Mesodermal cell (in vitro differentiated cells): ENCODE results near the gene ANKRD28.

Experiments used
- H3K27ac ChIP-seq: 2 replicates; pipeline ENCODE4 v1.7.0; 2013; ENCODE audit warnings: mild to moderate bottlenecking, low read depth, low read length, moderate library complexity; ENCODE audit not compliant: severe bottlenecking
- H3K36me3 ChIP-seq: 2 replicates; pipeline ENCODE4 v1.7.1; 2013; ENCODE audit warnings: mild to moderate bottlenecking, low read length, moderate library complexity; ENCODE audit not compliant: control insufficient read depth, insufficient read depth
- H3K4me1 ChIP-seq: one replicate; pipeline ENCODE4 v1.7.1; 2013; ENCODE audit warnings: mild to moderate bottlenecking, low read length; ENCODE audit not compliant: insufficient read depth, control insufficient read depth, poor library complexity, severe bottlenecking
- H3K4me3 ChIP-seq: 2 replicates; pipeline ENCODE4 v1.7.0; 2013; ENCODE audit warnings: low read length, control low read depth, mild to moderate bottlenecking; ENCODE audit not compliant: insufficient read depth, poor library complexity, severe bottlenecking; ENCODE audit errors: extremely low read depth
- H3K9me3 ChIP-seq: 2 replicates; pipeline ENCODE4 v1.7.1; 2013; ENCODE audit warnings: mild to moderate bottlenecking, low read length, moderate library complexity; ENCODE audit not compliant: control insufficient read depth
- WGBS, 2 experiments: methylation state at CpG; one replicate each; pipeline ENCODE4 v1.1.5; 2013; ENCODE audit warnings: missing lambda C conversion rate in 2 of 2; ENCODE audit not compliant: insufficient coverage in 2 of 2; 5-methylcytosine and 5-hydroxymethylcytosine counted together

The ANKRD28 gene

DNA sequence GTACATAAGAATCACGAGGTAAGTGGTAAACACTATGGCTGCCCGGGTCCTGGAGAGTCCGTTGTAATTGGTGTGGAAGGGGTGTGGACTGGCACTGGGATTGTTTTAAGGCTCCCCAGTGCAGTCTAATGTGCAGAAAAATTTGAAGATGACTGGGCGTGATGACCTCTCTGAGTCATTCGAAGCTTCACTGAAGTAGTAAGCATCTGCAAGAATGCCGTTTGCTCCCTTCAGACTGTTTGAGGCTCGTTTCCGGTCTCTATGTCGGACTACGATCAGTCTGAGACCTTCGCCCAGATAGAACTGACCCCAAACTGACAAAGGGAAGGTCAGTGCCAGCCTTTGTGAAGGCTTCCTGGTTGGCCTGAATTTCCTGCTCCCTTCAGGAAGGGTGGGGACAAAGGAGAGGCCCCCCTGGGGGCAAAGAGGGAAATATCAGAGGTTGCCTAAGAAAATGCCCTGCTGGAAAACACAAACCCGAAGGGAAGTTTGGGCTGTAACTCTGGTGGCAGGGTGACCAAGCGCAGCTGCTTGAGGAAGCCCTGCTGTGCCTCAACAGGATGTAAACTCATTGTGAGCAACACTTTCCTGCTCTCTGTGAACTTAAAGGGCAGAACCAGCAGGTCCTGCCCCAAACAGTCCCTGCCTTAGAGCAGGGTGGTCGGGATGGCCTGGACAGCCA, 161.6 kb downstream of the ANKRD28 start:
- Histone ChIP-seq H3K27ac (peak overlapping the region; percentile 80), H3K4me1 (peaks cover 36% of the 10 kb centered on the region), H3K36me3 (no peaks in the 10 kb centered on the region), H3K9me3 (no peaks in the 10 kb centered on the region), H3K4me3 (no peak overlapping the region)
- 91 to 93% methylated on average over 13 of the region's 14 CpGs for WGBS, 2 experiments

DNA sequence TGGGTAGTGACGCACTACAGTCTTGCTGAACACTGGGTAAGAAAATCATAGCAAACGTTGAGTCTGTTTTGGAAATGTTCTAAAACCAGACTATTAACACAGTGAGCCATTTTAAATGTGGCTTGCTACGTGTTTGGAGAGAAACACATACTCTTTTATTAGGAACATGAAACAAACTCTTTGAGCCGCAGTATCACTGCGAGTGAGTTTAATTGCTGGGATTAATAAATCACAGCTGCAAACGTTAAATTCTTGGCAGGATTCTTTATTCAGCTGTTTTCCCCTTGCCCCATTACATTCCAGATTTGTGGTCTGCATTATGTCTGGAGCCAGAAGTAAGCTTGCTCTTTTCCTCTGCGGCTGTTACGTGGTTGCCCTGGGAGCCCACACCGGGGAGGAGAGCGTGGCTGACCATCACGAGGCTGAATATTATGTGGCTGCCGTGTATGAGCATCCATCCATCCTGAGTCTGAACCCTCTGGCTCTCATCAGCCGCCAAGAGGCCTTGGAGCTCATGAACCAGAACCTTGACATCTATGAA, 162.6 kb downstream of the ANKRD28 start:
- no peaks in the 10 kb centered on the region for H3K9me3 ChIP-seq
- H3K36me3 ChIP-seq = no peaks in the 10 kb centered on the region
- H3K4me3 ChIP-seq = no peak overlapping the region
- no peak overlapping the region for H3K27ac ChIP-seq
- 95 to 97% methylated on average over 10 to 11 of the region's 13 CpGs for WGBS, 2 experiments
- peaks cover 42% of the 10 kb centered on the region for H3K4me1 ChIP-seq

DNA sequence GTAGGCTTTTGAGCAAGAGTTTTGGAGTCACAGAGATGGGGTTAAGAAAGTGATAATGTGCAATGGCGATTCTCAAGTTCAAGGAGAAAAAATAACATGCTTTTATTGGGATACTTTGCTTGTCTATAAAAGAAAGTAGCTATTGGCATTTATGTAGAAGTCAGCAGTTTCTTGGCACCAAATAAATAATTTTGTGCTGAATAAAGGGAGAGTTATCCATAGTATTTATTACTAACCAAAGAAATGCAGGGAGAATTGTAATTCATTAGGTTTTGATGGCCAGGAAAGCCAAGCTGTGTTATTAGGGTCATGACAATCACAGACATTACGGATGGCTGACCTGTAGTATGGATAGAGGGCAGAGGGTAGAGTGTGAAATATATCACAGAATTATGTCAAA, 163.1 kb downstream of the ANKRD28 start:
- Histone ChIP-seq H3K27ac (no peak overlapping the region), H3K9me3 (no peaks in the 10 kb centered on the region), H3K36me3 (no peaks in the 10 kb centered on the region), H3K4me1 (peaks cover 42% of the 10 kb centered on the region), H3K4me3 (no peak overlapping the region)
- 89 to 90% methylated on average over 1 to 2 of the region's 2 CpGs for whole genome bisulfite sequencing, 2 experiments

DNA sequence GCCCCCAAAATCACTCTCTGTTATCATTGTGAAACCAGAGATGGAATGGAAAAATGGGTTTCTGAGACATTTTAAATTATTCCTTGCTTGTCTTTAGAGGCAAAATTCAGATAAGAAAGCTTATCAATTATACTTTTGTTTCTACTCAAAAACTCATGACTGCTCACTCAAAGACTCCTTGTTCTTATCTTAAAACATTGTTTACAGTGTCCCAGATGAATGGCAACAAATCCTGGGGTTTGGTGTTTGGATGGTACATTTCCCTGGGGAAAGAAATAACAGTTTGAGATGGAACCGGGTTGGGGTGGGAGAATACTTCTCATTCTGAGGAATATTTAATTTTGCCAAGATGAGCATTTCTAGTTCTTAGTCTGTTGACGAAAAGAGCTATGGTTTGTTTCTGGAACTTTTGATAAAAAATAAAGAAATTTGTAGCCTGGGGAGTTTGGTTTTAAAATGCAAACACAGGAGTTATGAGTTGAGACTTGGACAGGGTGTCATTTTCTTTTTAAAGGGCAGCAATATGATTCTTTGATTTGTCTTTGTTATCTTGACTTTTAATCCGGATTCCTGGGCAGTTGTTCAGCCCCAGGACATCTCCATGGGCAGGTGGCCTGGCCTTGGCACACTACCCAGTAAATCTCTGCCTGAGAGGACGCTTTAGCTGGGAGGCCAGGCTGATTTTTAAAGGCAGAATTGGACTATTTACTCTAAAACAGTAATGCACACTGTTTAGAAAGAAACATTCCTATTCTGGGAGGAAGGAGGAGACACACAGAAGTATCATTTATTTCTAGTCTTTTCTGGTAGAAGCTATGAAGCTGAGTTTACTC, 163.8 kb downstream of the ANKRD28 start:
- WGBS, 2 experiments = 89 to 91% methylated on average over 3 of the region's 4 CpGs

DNA sequence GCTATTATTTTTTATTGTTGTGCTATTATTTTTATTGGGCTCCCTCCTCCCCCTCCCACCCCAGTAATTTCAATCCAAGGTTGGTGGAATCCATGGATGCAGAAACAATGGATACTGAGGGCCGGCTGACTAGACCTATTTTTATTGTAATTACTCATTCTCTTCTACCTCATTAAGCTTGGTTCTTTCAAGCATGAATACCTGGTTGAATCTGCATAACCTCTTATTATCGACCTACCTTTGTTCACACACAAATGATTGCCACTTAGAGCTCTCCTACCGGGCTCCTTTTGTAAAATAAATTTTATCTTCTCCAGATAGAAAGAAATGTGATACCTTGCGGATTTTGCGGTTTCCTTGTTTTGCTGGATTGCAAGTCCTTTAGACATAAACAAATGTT, 164.6 kb downstream of the ANKRD28 start:
- Histone ChIP-seq H3K36me3 (no peaks in the 10 kb centered on the region), H3K9me3 (no peaks in the 10 kb centered on the region), H3K4me3 (no peak overlapping the region), H3K27ac (no peak overlapping the region), H3K4me1 (peaks cover 42% of the 10 kb centered on the region)
- WGBS, 2 experiments = 100% methylated on average over 2 of the region's 5 CpGs; no CpG with 5 or more reads in 1 of the 2 experiments

More for the DNA sequence above, 163.8 kb downstream of the ANKRD28 start:
- Histone ChIP-seq H3K9me3 (no peaks in the 10 kb centered on the region), H3K4me3 (no peak overlapping the region), H3K4me1 (peaks cover 42% of the 10 kb centered on the region), H3K27ac (no peak overlapping the region), H3K36me3 (no peaks in the 10 kb centered on the region)

DNA sequence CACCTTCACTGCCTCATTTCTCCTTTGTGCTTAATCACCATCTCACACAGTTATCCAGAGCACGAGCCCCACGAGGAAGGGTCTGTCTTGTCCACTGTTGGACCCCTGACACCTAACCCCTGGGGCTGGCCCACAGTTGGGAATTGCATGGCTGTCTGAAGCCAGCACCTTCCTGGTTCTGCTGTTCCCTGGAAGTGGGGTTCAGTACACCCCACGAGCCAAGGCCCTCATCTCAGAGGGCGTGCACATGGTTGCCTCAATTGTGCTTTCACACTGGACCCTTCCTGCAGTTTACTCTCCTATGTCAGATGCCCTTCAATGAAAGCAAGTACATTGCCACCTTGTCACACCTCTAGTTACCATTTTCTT, 165.6 kb downstream of the ANKRD28 start:
- WGBS, 2 experiments = 98% methylated on average over 4 of the region's 4 CpGs

DNA sequence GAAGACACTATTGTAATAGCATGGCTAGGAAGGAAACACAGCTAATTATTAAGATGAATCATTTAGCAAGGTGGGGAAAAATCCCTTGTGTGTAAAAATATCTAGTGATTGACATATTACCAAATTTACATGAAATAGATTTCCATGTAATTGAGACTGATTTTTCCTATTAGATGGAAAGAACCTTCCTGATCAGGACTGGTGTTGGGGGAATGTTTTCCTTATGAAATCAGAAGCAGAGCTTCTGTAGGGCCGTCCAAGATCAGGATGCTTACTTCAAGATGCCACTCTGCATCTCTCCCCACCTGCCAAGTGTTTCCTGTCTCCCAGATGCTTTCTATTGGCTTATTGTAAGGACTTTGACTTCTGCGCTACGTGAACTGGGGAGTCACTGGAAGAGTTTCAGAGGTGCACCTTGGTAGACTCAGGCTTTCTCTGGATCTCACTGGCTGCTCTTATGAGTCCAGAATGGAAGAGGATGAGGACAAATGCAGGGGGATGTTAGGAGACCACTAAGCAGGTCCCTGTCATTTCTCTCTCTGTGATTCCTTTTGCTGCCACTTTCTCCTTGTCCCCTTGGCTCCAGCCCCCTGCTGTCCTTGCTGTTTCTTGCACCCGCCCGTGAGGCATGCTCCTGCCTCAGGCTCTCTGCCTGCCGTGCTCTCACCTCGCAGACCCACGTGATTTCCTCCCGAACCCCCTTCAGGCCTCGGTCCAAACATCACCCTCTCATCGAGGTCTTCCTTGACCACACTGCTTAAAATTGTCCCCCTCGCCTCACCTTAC, 166.2 kb downstream of the ANKRD28 start:
- Histone ChIP-seq H3K4me1 (peaks cover 42% of the 10 kb centered on the region), H3K36me3 (no peaks in the 10 kb centered on the region), H3K9me3 (no peaks in the 10 kb centered on the region), H3K27ac (peak overlapping the region; percentile 93), H3K4me3 (no peak overlapping the region)
- WGBS, 2 experiments = 78 to 84% methylated on average over 9 to 12 of the region's 12 CpGs

More for the DNA sequence above, 165.6 kb downstream of the ANKRD28 start:
- H3K9me3 ChIP-seq = no peaks in the 10 kb centered on the region
- peaks cover 42% of the 10 kb centered on the region for H3K4me1 ChIP-seq
- H3K4me3 ChIP-seq = no peak overlapping the region
- H3K36me3 ChIP-seq = no peaks in the 10 kb centered on the region
- no peak overlapping the region for H3K27ac ChIP-seq

DNA sequence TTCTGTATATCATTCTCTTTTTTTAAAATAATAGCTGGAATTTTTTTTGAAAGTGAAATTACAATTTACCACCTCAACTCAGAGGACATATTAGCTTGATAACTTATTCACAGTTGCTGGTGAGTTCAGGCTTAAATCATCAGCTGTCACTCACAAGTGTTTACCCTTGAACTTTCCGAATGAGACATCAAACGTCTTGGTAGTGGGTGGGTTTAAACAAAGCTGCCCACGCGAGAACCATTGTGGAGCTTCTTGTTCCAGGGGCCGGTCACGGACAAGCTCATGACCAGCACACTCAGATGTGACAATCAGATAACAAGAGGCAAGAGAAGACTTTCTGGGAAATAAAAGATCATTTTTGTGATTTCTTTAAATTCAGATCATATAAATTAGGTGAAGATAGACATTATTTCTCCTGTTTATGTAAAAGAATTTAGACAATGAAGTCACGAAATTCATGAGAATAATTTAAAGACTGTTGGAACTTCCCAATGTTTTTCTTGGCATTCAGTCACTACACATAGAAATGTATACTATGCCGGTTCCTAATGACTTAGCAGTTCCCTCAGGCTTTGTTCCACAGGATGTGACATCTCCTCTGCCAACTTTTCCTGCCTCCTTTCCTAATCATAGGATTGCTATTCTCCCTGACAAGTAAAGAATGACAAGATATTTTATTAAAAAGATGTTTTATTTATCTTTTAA, 167.0 kb downstream of the ANKRD28 start:
- WGBS, 2 experiments = 46 to 55% methylated on average over 7 to 8 of the region's 8 CpGs
- Histone ChIP-seq H3K36me3 (no peaks in the 10 kb centered on the region), H3K27ac (peak overlapping the region; percentile 93), H3K4me3 (no peak overlapping the region), H3K9me3 (no peaks in the 10 kb centered on the region), H3K4me1 (peaks cover 35% of the 10 kb centered on the region)

DNA sequence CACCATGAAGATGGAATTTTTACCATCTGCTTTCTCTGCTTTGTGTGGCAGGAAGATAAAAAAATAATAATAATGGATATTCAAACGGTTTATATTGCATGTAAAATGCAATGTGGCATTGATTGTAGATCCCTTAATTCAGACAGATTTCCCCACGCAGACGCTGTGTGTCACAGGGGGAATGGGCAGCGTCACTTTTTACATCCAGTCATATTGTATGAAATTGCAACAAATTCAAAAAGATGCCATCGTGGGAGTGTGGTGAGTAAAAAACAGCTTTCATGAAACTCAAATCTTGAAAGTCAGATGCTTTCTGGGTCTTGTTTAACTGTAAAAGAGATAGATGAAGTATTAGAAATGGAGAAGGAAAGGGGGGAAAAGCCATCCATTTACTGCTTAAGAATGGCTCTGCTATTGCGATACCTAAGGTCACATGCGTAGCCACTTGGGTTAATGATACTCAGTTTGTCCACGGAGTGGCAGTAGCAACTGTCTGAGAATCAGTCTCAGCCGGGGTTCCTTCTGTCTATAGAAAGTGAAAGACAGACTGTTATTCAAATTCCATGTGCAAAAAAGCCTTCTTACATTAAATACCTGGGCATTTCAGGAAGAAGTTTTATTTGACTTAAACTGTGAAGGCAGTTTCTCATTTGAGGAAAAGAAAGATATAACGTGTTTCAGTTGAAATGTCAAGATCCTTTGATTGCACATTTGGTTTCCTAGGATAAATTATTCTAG, 167.8 kb downstream of the ANKRD28 start:
- Histone ChIP-seq H3K4me1 (peaks cover 32% of the 10 kb centered on the region), H3K9me3 (no peaks in the 10 kb centered on the region), H3K4me3 (no peak overlapping the region), H3K36me3 (no peaks in the 10 kb centered on the region), H3K27ac (peak overlapping the region; percentile 93)
- 49 to 77% methylated on average over 5 to 6 of the region's 10 CpGs for WGBS, 2 experiments
